GM21825 (cell line): ENCODE results near the gene NCLN.

Source experiments
- ATAC-seq: cut with Tn5 transposase; IDR thresholded peaks from one replicate; pipeline ENCODE4 v1.9.1; 2021; ENCODE audit warnings: mild to moderate bottlenecking, moderate library complexity; ENCODE audit not compliant: unreplicated experiment

The NCLN gene, protein sequence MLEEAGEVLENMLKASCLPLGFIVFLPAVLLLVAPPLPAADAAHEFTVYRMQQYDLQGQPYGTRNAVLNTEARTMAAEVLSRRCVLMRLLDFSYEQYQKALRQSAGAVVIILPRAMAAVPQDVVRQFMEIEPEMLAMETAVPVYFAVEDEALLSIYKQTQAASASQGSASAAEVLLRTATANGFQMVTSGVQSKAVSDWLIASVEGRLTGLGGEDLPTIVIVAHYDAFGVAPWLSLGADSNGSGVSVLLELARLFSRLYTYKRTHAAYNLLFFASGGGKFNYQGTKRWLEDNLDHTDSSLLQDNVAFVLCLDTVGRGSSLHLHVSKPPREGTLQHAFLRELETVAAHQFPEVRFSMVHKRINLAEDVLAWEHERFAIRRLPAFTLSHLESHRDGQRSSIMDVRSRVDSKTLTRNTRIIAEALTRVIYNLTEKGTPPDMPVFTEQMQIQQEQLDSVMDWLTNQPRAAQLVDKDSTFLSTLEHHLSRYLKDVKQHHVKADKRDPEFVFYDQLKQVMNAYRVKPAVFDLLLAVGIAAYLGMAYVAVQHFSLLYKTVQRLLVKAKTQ

GRCh38 chr19:3185461-3186159 is at the start of gene NCLN:
TSS of gene NCLN (plus strand) at chr19:3185930. CDS start at chr19:3186031, 101 bp downstream.
- ATAC-seq: peak; percentile 63

DNA sequence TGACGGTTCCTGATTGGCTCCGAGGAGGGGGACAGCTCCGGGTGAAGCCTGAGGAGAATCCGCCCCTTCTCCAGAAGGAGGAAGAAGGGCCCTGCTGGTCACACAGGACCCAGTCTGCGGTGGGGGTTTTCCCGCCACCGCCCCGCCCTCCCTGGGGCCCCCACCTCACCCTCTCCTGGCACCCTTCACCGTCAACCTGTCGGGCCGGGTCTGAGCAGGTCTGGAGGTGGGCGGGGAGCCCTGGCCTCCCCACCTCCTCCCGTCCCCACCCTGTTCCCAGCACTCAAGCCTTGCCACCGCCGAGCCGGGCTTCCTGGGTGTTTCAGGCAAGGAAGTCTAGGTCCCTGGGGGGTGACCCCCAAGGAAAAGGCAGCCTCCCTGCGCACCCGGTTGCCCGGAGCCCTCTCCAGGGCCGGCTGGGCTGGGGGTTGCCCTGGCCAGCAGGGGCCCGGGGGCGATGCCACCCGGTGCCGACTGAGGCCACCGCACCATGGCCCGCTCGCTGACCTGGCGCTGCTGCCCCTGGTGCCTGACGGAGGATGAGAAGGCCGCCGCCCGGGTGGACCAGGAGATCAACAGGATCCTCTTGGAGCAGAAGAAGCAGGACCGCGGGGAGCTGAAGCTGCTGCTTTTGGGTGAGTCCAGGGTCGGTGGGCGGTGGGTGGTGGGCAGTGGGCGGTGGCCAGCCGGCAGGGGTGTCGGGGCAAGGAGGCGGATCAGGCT is 49.6 kb upstream of the NCLN start, which contains the start of gene GNA15:
GNA15 (plus strand) TSS at position 73 of the 723 bp plus-strand sequence; CDS start at position 491, 418 bp downstream.
- peak; percentile 44 for ATAC-seq

DNA sequence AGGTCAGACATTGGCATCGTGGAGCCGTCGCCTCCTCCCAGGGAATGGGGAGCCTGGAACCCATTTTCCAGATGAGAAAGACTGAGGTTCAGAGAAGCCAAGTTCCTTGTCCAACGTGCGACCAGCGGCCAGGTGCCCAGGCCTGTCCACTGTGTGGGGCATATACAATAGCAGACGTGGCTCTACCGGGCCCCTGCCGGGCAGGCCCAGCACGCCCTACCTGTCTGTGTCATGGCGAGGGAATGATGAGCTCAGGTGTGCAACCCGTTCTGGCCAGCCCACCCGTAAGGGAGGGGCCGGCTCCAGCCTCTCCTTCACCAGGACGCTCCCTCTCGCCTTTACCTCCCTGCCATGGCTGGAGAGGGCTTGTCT is 49.1 kb upstream of the NCLN start:
- no peak for ATAC-seq

DNA sequence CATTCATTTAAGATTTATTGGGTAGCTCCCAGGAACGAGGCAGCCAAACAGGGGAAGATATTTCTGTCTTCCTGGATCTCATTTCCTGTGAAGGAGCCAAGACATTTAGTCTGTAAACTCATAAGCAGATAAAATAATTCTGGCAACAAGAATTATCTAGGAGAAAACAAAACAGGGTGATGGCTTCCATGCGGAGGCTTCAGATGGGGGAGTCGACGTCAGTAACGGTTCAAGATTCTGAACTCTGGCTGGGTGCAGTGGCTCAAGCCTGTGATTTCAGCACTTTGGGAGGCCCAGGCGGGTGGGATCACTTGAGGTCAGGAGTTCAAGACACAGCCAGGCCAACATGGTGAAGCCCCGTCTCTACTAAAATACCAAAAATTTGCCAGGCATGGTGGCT is 48.6 kb upstream of the NCLN start:
- ATAC-seq: no peak

DNA sequence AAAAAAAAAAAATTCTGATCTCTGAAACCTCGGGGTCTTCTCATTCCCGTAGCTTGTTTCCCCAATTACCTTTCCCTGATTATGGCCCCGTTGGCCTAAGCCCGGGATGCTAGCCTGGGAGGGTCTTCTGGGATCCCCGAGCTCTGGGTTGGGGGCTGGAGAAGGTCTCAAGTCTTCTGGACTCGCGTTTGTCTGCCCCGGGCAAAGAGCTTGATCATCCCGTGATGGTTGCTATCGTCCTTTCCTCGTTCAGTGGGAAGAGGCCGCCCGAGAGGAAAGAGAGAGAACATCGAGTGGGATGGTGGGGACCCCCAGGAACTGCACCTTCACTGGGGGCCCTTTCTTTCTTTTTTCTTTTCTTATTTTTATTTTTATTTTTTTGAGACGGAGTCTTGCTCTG is 47.5 kb upstream of the NCLN start:
- ATAC-seq: no peak

DNA sequence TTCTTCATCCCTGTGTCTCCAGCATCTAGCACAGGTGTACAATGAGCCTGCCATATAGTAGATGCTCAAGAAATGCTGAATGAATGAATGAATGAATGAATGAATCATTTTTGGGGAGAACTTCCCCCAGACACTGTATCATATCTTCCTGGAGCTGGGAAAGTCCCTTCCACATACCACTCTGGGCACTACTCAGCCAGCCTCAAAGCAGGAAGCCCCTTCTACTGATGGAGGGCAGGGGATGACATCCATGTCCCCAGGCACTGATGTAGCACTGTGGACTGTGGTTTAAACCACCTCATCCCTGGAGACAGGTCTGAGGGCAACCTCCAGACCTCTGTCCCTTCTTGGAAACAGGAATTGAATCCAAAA is 45.1 kb upstream of the NCLN start:
- no peak for ATAC-seq

DNA sequence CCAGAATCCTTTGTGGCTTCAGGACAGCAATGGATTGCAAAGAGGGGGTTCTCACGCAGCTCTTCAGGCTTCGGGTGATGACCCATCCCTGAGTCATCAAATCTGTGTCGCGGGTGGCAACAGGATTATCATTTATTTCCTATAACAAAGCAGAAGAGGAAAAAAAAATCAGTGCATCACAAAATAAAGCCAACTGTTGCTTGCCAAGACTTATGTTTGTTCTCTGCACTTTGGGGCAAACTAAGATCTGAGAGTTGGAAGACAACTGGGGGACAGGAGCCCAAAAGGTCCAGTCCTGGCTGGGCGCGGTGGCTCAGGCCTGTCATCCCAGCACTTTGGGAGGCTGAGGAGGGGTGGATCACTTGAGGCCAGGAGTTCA is 43.4 kb upstream of the NCLN start:
- no peak for ATAC-seq

- ATAC-seq: no peak
These were observed 42.9 kb upstream of the NCLN start for GRCh38 chr19:3142781-3143337.

DNA sequence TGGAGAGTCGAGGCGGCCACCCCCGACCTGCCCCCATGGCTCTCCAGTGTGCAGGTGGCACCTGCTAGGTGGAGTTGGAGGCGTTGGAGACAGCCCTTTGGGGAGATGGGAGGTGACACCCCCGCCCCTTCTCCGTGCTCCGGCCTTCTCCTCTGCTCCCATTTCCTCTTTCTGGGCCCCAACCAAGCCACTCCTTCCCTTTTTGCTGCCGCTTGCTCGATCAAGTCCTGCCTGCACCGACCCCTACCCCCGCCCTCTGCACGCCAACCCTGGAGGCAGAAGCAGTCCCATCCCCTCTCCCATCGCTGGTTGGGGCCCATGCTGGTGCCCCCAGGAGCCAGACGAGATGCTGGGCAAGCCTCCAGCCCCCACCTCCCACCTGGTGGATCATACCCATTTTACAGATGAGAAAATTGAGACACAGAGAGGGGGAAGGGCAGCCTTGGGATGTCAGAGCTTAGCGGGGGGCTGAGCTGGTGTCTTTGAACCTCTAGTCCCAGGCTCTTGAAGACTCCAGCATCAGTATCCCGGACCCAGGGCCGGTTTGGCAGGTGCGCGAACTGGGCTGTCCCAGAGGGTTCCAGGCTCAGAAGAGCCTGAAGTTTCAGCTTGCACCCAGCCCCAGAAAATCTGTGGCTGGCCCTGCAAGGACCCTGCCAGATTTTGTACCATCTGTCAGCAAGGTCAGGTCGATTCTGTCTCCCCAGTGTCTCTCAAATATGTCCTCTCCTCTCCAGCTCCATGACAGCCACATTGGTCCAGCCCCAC is 39.6 kb upstream of the NCLN start:
- ATAC-seq: no peak

GRCh38 chr19:3146677-3147100 is 39.0 kb upstream of the NCLN start:
- no peak for ATAC-seq

- no peak for ATAC-seq
These were observed 37.2 kb upstream of the NCLN start for GRCh38 chr19:3148503-3148902.

- ATAC-seq: no peak
These were observed 36.6 kb upstream of the NCLN start for GRCh38 chr19:3149089-3149488.

GRCh38 chr19:3149526-3150505 is 35.9 kb upstream of the NCLN start:
- ATAC-seq: no peak

DNA sequence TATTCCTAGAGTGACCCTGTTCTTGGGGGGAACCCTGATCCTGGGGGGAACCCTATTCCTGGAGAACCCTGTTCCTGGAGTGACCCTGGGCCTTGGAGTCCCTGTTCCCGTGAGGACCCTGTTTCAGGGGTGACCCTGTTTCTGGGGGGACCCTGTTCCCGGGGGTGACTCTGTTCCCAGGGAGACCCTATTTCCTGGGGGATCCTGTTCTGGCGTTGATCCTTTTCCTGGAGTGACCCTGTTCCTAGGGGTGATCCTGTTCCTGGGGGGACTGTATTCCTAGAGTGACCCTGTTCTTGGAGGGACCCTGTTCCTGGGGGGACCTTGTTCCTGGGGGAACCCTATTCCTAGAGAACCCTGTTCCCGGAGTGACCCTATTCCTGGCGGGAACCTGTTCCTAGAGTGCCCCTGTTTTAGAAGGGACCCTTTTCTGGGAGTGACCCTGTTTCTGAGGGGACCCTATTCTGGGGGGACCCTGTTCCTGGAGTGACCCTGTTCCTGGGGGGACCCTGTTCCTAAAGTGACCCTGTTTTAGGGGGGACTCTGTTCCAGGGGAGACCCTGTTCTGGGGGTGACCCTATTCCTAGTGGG is 34.9 kb upstream of the NCLN start:
- no peak for ATAC-seq

DNA sequence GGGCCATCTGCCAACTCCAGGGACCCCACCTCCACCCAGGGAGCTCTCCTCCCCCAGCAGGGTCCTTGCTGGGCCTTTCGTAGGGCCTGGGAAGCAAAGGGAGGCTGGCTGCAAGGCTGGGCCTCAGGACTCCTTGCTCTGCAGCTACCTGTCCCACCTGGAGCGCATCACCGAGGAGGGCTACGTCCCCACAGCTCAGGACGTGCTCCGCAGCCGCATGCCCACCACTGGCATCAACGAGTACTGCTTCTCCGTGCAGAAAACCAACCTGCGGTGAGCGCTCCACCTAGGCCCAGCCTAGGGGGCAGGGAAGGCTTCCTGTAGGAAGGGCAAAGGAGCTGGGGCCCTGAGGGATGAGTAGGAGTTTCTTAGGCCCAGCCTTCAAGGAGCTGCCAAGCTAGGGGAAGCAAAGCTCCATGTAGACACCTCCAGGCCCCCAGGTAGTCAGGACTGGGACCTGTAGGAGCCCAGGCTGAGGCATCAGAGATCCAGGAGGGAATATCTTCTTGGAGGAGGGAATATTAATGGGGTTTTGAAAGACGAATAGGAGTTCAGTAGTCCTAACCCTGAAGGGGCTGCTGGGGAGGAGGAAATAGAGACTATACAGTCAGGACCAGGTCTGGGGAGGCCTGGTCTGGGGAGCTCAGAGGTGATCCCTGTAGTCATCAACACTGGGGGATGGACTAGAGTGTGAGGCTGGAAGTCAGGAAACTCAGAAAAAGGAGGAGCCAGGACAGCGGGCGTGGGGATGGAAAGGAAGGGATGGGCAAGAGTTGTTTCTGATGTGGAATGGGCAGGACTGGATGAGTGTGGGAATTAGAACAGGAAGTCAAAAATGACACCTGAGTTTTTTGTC is 33.9 kb upstream of the NCLN start:
- ATAC-seq: no peak

DNA sequence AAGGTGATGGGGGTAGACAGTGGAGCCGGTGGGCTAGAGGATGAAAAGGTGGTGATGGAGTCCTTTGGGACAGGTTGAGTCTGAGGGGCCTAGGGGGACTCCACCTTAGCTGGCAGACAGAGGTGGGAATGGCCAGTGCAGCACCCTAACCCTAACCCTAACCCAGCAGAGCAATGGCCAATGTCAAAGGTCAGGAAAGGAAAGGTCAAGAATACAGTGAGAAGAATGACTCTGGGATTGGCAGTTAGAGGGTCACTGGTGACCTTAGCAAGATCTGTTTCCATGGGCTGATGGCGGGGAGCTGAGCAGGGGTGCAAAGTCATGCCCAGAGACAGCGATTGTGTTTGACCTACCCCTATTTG is 33.3 kb upstream of the NCLN start:
- ATAC-seq: no peak

GRCh38 chr19:3153286-3154230 is 32.2 kb upstream of the NCLN start:
- no peak for ATAC-seq
